Ishikawa (cell line): ENCODE data around the gene PPFIA4.

ENCODE experiments used
- CEBPB ChIP-seq: IDR thresholded peaks from 2 replicates; pipeline ENCODE4 v1.6.1; 2012
- CREB1 ChIP-seq: IDR thresholded peaks from 2 replicates; pipeline ENCODE4 v1.6.1; 2012; ENCODE audit warnings: low read depth
- EGR1 ChIP-seq: IDR thresholded peaks from 2 replicates; pipeline ENCODE4 v1.6.1; 2012
- EP300 ChIP-seq: IDR thresholded peaks from 2 replicates; pipeline ENCODE4 v1.6.1; 2012; ENCODE audit warnings: borderline replicate concordance
- FOXM1 ChIP-seq: IDR thresholded peaks from 2 replicates; pipeline ENCODE4 v1.6.1; 2012; ENCODE audit warnings: low read depth, borderline replicate concordance
- MAX ChIP-seq: IDR thresholded peaks from 2 replicates; pipeline ENCODE4 v1.6.1; 2012
- NFIC ChIP-seq: IDR thresholded peaks from 2 replicates; pipeline ENCODE4 v1.6.1; 2012
- RAD21 ChIP-seq: IDR thresholded peaks from 2 replicates; pipeline ENCODE4 v1.6.1; 2012; ENCODE audit warnings: low read depth
- TAF1 ChIP-seq: IDR thresholded peaks from 2 replicates; pipeline ENCODE4 v1.6.1; 2012; ENCODE audit warnings: low read depth, mild to moderate bottlenecking
- TCF12 ChIP-seq: IDR thresholded peaks from 2 replicates; pipeline ENCODE4 v1.6.1; 2012; ENCODE audit warnings: low read depth
- TEAD4 ChIP-seq: IDR thresholded peaks from 2 replicates; pipeline ENCODE4 v1.6.1; 2012
- YY1 ChIP-seq: IDR thresholded peaks from 2 replicates; pipeline ENCODE4 v1.6.1; 2012; ENCODE audit warnings: low read depth
- ZBTB7A ChIP-seq: IDR thresholded peaks from 2 replicates; pipeline ENCODE4 v1.6.1; 2012; ENCODE audit warnings: low read depth
- TF ChIP-seq, protein P1 (sequence below): IDR thresholded peaks from 2 replicates; pipeline ENCODE4 v1.6.1; 2012
- TF ChIP-seq, protein P2 (sequence below): IDR thresholded peaks from 2 replicates; pipeline ENCODE4 v1.6.1; 2012; ENCODE audit warnings: low read depth, mild to moderate bottlenecking

The PPFIA4 gene

DNA sequence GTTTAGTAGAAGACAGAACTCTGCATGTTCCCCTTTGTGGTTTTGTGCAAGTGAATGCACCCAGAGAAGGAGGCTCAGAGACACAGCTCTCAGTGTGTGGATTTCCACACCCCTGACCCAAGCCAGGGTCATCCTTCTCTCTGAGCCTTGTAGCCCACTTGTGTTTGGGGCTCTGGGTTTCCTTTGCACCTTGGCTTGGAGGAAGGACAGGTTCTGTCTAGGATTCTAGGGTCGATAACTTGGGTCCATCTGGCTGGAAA, 32.3 kb downstream of the PPFIA4 start:
- TF ChIP-seq TCF12 = no peak
- TF ChIP-seq NFIC = no peak
- no peak for TF ChIP-seq TAF1
- no peak for TF ChIP-seq TEAD4
- no peak for TF ChIP-seq CEBPB
- TF ChIP-seq MAX = no peak
- TF ChIP-seq, protein P1, sequence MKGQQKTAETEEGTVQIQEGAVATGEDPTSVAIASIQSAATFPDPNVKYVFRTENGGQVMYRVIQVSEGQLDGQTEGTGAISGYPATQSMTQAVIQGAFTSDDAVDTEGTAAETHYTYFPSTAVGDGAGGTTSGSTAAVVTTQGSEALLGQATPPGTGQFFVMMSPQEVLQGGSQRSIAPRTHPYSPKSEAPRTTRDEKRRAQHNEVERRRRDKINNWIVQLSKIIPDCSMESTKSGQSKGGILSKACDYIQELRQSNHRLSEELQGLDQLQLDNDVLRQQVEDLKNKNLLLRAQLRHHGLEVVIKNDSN = no peak
- no peak for TF ChIP-seq EP300
- TF ChIP-seq EGR1 = no peak
- no peak for TF ChIP-seq FOXM1
- TF ChIP-seq RAD21 = no peak
- no peak for TF ChIP-seq YY1

- no peak for TF ChIP-seq TCF12
- no peak for TF ChIP-seq EGR1
Observed at GRCh38 chr1:203059485-203059884, 33.2 kb downstream of the PPFIA4 start.

- TF ChIP-seq, protein P1 = no peak
- TF ChIP-seq FOXM1 (no peak), YY1 (no peak), CEBPB (no peak), TEAD4 (no peak), MAX (no peak), RAD21 (no peak), TCF12 (no peak), EP300 (no peak), EGR1 (no peak), NFIC (no peak), CREB1 (no peak), ZBTB7A (no peak), TAF1 (no peak)
- TF ChIP-seq, protein P2, sequence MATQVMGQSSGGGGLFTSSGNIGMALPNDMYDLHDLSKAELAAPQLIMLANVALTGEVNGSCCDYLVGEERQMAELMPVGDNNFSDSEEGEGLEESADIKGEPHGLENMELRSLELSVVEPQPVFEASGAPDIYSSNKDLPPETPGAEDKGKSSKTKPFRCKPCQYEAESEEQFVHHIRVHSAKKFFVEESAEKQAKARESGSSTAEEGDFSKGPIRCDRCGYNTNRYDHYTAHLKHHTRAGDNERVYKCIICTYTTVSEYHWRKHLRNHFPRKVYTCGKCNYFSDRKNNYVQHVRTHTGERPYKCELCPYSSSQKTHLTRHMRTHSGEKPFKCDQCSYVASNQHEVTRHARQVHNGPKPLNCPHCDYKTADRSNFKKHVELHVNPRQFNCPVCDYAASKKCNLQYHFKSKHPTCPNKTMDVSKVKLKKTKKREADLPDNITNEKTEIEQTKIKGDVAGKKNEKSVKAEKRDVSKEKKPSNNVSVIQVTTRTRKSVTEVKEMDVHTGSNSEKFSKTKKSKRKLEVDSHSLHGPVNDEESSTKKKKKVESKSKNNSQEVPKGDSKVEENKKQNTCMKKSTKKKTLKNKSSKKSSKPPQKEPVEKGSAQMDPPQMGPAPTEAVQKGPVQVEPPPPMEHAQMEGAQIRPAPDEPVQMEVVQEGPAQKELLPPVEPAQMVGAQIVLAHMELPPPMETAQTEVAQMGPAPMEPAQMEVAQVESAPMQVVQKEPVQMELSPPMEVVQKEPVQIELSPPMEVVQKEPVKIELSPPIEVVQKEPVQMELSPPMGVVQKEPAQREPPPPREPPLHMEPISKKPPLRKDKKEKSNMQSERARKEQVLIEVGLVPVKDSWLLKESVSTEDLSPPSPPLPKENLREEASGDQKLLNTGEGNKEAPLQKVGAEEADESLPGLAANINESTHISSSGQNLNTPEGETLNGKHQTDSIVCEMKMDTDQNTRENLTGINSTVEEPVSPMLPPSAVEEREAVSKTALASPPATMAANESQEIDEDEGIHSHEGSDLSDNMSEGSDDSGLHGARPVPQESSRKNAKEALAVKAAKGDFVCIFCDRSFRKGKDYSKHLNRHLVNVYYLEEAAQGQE = no peak
Observed at GRCh38 chr1:203060115-203060514, 33.8 kb downstream of the PPFIA4 start.

DNA sequence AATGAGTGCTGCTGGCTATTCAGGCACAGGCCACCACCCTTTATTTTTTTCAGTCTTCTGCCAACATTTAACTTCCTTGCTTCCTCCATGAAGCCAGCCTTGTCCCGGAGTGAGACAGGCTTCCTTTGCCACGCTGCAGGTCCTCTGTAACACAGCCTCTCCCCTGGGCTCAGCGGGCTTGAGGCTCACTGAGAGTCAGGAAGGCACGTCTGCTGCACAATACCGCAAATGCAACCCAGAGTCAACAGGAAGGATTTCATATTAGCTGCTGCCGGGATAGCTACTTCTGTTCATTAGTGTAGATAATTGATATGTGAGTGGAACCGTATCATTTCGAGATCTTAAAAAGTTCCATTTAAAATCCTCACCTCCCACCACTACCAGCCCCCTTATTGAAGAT, 37.0 kb downstream of the PPFIA4 start:
- TF ChIP-seq RAD21 (no peak), ZBTB7A (no peak), NFIC (no peak), EP300 (no peak), EGR1 (no peak), FOXM1 (no peak), TCF12 (no peak), TEAD4 (no peak), CREB1 (no peak), MAX (no peak), TAF1 (no peak), YY1 (no peak)
- TF ChIP-seq, protein P1 = no peak

DNA sequence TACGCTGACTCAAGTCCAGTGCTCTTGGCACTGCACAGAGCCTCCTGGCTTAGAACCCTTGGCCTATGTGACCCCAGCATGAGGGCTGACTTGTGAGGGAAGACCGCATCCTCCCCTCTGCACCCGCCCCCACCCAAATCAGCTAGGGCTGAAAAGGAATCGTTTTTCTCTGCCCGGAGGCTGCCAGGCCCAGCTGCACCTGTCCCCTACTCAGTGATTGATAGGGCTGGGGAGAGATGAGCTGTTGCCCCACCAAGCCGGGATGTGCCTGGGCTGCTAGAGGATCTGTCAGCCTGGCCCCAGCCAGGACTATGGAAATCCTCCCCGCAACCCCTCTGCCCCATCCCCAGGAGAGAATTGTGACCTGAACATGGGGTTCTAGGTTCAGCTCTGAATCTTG, 38.9 kb downstream of the PPFIA4 start:
- TF ChIP-seq, protein P1 = no peak
- no peak for TF ChIP-seq EP300
- no peak for TF ChIP-seq ZBTB7A
- no peak for TF ChIP-seq NFIC
- no peak for TF ChIP-seq CEBPB
- TF ChIP-seq RAD21 = no peak
- TF ChIP-seq TAF1 = no peak
- TF ChIP-seq MAX = no peak
- TF ChIP-seq YY1 = no peak
- no peak for TF ChIP-seq TCF12
- no peak for TF ChIP-seq FOXM1
- TF ChIP-seq CREB1 = no peak
- no peak for TF ChIP-seq TEAD4

GRCh38 chr1:203065986-203066385, 39.7 kb downstream of the PPFIA4 start:
- TF ChIP-seq EP300 (no peak), YY1 (no peak), CREB1 (no peak), ZBTB7A (no peak), TEAD4 (no peak), CEBPB (no peak), TCF12 (no peak), FOXM1 (no peak), MAX (no peak), EGR1 (no peak)
- TF ChIP-seq, protein P1 = no peak
